SK-N-DZ (cell line): ENCODE data around the gene DLG1.
"Not testable (repeated sequence)": the region's sequence is repeated elsewhere in the genome, so short reads cannot be mapped to it uniquely, and the experiment has no call there.

Source experiments
- DNase-seq: peaks from one replicate; pipeline ENCODE4 v3.0.0-alpha.2; 2015; ENCODE audit warnings: low spot score

The DLG1 gene

DNA sequence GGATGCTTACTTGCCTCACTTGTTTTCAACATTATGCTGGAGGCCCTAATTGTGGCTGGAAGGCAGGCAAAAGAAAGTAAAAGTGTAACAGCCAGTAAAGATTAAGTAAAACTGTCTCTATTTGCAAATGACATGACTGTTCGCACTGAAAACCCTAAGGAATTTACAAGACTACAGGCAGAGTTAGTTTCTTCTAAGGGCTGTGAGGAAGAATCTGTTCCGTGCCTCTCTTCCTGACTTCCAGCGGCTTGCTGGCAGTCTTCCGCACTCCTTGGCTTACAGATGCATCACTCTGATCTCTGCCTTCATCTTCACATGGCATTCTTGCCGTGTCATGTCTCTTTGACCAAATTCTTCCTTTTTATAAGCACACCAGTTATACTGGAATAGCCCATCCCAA is 86.1 kb downstream of the DLG1 start:
- DNase-seq, result no peak

DNA sequence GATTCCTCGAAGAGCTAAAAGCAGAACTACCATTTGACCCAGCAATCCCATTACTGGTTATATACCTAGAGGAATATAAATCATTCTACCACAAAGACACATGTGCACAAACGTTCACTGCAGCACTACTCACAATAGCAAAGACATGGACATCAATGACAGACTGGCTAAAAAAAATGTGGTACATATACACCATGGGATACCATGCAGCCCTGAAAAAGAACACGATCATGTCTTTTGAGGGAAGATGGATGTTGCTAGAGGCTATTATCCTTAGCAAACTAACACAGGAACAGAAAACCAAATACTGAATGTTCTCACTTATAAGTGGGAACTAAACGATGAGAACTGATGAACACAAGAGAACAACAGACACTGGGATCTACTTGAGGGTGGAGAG is 86.7 kb downstream of the DLG1 start:
- DNase-seq, result not testable (repeated sequence)

DNA sequence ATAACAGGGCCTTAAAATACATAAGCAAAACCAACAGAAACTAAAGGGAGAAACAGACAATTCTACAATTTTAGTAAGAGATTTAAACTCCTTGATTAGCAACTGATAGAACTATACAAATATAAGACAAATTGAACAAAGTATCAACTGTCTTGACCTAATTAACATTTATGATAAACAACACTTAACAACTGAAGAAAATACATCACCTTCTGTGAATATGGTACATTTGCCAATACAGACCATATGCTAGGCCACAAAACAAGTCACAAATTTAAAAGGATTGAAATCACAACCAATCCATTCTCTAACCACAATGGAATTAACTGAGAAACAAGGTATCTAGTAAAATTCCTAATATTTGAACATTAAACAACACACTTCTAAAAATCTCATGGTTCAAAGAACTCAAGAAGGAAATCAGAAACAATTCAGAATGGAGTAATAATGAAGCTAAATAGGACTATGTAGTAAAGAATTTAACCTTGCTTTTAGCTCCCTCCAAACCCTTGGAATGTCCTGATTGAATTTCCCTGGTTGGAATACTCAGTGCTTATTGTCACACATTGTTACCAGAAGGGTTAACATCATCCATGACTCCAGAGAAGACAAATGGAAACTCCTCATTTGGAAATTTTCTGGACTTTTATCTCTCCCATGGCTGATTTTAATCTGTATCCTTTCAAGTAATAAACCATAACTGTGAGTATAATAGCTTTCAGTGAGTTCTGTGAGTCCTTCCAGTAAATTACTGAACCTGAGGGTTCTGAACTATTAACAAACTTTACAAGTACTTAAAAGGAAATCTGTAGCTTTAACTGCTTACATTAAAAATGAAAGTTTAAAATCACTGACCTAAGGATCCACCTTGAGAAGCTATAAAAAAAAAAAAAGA is 88.8 kb downstream of the DLG1 start:
- peak; percentile 55 for DNase-seq

DNA sequence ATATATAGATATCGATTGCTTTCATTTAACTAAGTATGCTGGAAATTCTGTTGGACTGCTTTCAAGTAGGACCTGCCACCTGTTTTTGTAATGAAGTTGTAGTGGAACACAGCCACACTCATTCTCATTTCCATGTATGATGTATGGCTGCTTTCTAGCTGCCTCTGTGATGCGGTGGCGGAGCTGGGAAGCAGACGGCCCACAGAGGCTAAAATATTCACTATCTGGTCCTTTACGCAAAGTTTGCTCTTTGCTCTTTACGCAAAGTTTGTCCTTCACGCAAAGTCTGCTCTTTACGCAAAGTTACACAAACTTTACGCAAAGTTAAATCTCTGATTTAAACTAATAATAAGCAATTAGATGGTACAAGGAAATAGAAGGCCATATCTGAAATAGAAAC is 91.5 kb downstream of the DLG1 start:
- no peak for DNase-seq

DNA sequence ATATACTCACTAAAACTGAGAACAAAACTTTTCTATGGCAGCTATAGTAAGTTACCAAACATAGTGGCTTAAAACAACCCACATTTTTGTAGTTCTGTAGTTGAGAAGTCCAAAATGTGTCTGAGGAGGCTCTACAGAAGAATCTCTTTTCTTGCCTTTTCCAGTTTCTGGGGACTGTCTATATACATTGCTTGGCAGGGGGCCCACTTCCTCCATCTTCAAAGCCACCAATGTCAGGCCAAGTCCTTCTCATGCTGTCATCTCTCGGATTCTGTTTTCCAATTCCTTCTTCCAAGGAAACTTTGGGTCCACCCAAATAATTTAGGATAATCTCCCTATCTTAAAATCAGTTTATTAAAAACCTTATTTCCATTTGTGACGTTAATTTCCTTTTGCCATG is 92.7 kb downstream of the DLG1 start:
- no peak for DNase-seq

DNA sequence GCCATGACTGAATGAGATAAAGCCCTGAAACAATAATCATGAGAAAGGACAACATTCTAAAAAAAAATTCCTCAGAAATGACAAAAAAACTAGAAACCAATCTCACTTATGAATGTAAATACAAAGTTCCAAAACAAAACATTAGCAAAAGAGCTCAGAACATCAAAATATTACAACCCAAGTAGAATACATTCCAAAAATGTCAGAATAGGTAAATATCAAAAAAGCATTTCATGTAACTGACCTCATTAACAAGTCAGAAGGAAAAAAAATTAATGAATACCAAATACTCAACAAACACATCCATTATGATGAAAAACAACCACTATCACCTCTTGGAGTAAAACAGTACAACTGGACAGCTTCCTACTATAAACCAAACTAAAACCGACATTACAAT is 93.1 kb downstream of the DLG1 start:
- no peak for DNase-seq

DNA sequence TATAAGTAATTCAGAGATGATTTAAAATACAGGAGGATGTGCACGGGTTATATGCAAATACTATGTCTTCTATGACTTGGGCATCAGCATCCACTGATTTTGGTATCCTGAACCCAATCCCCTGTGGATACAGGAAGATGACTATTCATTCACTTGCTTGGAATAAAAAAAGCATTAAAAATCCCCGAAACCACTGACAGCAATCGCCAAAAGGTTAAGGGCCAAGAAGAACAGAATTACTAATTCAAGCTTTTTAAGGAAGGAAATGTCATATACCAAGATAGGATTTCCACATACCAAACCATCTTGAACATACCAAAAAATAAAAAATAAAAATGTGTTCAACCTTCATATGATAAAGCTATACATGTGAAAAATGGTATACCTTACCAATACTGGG is 93.7 kb downstream of the DLG1 start:
- no peak for DNase-seq

DNA sequence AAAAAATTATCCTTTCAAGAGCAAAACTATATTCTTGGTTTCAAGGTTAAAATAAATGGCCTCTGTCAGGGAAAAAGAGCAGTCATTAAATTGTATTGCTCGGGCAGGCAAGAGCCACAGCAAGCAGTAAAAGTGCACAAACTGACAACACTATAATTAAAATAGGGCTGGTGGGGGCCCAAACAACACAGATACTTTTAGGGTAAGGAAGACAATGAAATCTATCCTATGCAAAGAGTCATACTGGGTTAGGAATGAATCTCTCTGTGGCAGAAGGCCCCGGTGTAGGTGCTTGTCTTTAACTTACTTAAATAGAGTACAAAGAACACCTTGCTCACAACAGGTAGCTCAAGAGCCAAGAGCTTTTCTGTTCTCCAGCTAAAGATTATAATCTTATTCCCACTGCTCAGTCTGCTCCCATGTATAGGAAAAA is 94.7 kb downstream of the DLG1 start:
- DNase-seq, result no peak

DNA sequence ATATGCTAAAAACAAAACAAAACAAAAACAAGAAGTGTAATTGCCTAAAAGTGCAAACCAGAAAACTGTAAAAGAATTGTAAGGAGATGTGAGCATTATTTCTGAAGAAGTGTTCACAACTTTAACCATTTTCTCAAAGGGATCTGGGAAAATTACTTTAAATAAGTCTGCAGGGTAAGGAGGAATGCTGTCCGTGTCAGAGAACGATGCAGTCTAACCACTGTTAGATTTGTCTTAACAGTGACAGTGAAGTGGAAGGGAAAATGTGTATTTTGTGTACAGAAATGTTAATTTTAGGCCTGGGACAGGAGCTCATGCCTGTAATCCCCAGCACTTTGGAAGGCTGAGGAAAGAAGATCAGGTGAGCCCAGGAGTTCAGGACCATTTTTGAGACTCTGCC is 95.7 kb downstream of the DLG1 start:
- no peak for DNase-seq

DNA sequence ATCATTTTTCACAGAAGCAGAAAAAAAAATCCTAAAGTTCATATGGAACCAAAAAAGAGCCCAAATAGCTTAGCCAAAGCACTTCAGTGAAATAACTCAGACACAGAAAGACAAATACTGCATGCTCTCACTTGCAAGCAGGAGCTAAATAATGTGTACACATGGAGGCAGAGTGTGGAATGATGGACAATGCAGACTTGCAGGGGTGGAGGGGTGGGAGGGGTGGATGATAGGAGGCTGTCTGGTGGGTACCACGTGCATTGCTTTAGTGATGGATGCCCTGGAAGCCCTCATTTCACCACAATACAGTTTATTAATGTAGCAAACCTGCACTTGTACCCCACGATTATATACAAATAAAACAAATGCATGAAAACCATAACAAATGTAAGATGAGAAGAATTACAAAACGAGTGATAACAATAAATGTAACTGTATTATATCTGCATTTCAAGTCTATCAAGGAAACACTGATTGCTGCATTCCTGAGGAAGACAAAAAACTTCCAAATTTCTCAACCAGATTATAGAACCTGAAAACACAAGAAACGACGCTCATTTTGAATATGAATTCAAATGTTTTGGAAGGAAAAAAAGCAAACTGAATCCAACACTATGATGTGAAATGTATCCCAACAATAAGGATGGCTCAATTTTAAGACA is 96.5 kb downstream of the DLG1 start:
- no peak for DNase-seq

DNA sequence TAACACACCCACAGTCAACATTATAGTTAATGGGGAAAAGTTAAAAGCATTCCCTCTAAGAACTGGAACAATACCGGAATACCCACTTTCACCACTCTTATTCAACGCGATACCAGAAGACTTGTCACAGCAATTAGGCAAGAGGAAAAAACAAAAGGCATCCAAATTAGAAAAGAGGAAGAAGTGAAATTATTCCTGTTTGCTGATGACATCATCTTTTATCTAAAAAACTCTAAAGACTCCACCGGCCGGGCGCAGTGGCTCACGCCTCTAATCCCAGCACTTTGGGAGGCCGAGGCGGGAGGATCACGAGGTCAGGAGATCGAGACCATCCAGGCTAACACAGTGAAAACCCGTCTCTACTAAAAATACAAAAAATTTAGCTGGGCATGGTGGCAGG is 97.6 kb downstream of the DLG1 start:
- not testable (repeated sequence) for DNase-seq

DNA sequence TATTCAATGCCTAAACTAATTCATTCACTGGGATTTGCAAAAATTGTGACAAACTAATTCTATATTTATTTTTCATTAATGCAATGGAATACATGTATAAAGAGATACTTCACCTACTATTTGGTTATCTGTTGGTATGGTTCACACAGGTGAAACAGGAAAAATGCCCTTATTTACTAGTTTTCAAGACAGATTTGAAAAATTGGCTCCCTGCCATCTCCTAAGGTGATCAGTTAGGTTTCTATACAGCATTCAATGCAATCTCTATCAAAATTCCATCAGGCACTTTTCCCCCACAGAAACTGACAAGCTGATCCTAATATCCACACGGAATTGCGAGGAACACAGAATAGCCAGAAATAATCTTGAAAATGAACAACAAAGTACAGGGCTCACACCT is 101.1 kb downstream of the DLG1 start:
- DNase-seq, result no peak

DNA sequence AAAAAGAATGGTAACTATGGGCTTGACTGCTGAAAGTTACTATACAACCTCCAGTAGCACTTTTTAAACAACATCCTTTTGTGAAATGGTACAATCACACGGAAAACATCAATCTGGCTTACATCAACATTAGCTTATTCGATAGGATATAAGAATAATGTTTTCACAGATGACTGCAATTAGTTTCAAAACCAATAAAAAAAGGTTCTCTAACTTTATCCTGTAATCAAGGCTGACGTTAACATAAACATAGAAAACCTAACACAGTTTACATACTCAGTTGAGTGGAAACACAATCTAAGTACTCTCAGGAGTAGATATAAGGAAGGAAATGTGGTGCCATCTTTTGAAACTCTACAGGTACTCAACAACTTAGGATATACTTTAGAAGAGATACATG is 102.2 kb downstream of the DLG1 start:
- DNase-seq, result no peak

DNA sequence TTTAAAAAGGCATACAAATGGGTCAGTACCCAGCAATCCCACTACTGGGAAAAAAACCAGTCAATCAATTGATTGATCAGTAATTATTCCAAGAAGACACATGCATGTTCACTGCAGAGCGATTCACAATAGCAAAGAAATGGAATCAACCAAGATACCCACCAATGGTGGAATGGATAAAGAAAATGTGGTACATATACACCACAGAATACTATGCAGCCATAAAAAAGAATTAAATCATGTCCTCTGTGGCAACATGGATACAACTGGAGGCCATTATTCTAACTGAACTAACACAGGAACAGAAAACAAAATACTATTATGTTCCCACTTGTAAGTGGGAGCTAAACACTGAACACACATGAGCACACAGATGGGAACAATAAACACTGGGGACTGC is 103.1 kb downstream of the DLG1 start:
- DNase-seq, result no peak

DNA sequence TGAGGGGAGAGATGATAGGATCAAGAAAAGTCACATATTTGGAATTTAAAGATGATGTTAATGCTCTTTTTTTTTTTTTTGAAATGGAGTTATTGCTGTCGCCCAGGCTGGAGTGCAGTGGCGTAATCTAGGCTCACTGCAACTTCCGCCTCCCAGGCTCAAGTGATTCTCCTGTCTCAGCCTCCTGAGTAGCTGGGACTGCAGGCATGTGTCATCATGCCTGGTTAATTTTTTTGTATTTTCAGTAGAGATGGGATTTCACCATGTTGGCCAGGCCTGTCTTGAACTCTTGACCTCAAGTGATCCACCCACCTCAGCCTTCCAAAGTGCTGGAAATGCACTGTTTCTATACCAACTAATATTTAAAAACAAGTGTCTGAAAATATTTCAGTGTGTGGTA is 104.7 kb downstream of the DLG1 start:
- DNase-seq, result not testable (repeated sequence)

DNA sequence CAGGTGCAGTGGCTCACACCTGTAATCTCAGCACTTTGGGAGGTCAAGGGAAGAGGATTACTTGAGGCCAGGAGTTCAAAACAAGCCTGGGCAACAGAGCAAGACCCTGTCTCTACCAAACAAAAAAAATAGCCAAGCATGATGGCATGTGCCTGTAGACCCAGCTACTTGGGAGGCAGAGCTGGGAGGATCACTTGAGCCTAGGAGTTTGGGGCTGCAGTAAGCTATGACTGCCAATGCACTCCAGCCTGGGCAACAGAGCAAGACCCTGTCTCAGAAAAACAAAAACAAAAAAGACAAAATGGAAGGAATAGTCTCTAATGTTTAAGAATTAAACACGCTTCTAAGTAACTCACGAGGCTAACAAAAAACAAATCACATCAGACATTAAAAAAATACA is 106.5 kb downstream of the DLG1 start:
- no peak for DNase-seq

DNA sequence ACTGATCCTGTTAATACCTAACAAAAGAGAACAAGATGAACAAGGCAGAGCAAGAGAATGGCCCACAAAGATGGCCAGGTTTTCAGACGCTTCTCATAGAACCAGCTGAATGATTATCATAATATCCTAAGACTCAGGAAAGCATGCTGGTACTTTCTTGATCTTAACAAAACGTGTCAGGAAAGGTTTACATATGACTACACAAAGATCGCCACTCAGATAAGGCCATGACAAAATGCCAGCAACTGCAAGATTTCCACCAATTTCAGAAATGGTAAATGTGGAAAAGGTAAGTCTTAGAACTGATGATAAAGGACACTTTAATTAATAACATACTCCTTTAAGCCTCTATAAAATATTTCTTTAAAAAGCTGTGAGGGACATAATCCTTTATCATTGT is 108.8 kb downstream of the DLG1 start:
- no peak for DNase-seq

DNA sequence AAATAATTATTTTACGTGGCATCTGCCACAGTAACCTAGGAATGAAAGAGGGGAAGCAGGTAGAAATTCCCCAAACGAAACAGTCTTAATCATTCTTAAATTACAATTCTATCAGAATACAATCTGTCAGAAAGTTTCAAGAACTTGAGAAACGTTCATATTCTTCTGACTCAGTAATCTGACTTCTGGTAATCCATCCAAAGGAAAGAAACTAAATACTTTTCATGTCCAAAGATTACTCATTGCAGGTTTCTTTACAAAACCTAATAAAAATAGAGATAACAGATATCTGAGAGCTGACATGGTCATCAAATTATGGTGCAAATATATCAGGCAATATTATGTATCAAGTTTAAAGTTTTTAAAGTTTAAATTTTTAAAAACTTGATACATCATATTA is 109.4 kb downstream of the DLG1 start:
- no peak for DNase-seq

DNA sequence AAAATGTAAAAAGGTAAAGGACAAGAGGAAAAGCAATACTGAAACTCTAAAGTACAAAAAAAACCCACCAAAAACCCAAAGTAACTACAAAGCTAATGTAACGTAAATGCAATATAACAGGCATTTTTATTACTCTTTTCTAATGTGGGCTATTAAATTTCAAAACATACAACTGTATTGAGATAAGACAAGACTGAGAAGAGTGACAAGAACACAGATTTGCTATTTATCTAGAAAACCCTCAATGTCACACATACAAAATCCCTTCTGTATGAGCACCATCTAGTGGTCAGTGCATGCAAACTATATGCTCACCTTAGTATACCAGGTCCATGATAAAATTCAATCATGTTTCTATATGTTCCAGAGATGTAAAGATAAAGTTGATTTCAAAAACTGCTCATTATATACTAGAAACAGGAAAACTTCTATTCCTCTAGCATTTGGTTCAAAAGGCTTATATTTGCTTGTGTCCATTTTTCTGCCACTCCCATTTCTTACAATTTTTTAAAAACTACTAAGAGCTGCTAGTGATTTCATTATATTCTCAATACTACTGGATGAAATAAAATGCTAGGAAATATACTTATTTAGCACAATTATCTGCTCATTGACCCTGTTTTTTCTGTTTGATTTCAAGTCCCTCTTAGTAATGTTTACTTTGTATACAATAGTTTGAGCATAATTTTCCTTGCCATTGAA is 111.4 kb downstream of the DLG1 start:
- peak; percentile 80 for DNase-seq

DNA sequence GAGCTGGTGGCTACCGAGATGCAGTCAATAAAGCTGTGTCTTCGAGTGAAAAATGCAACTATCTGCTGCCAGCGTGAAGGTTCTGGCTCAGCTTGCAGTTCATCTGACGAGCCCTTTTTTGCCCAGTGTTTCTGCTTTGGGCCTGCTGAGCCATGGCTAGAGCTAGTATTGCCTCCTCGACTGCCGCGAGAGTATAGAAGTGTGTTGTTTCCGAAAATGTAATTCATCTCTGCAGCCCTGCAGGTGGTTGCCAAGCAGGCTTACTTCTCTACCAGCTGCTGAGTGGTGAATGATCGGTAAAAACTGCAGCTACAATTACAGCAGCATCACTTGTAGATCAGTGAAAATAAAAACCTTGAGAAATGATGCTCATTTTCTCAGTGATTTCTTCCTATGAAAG is 114.8 kb downstream of the DLG1 start:
- peak; percentile 29 for DNase-seq

DNA sequence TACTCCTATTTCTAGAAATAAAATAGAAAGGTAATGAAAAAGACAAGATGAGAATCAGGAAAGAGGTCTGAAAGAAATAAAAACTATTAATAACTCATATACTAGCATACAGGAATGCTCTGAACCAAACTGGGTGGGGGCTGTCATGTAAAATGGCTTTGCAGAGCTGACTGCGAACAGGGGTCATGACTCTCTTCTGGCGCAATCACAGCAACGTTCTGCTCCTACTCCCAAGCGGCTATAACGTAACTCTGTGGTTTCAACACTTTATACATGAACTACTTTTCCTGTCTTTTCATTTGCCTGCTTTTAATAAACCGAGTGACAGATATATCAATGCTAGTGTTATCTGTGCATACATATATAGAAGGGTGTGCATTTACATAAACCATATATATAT is 116.7 kb downstream of the DLG1 start:
- no peak for DNase-seq

DNA sequence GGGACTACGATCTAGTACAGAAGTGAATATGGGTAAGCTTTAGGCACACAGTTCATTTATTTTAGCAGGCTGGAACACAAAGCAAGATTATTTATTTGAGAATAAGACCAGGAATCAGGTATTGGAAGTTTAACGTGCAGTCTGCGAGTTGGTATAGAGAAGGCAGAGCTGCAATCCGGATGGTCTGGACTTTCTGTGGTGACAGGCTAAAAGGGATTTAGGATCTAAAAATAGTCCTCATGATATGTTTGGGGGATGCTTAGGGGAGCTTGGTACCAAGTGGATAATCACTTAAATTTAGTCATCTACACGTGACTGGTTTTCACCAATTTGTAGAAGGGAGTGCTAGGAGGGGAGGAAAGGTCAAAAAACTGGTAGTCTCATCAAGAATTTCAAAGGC is 119.4 kb downstream of the DLG1 start:
- no peak for DNase-seq

DNA sequence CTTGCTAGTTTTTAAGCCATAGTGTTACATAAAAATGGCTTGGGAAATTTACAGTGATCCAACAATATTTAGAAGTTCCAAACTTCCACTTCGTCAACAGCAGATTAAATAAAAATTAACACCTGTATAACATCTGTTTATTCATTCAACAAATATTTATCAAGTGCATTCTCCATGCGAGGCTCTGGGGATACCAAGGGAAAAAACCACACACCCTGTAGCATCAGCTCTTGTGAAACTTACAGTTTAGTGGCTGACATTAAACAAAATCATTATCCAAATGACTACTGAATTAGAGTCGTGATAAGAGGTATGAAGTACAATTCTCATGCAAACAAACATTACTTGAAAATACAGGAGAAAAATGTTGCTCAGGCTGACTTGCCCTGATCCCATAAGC is 122.9 kb downstream of the DLG1 start:
- DNase-seq, result no peak
